ENCODE measurements around the gene MUC13.

MUC13 gene

DNA sequence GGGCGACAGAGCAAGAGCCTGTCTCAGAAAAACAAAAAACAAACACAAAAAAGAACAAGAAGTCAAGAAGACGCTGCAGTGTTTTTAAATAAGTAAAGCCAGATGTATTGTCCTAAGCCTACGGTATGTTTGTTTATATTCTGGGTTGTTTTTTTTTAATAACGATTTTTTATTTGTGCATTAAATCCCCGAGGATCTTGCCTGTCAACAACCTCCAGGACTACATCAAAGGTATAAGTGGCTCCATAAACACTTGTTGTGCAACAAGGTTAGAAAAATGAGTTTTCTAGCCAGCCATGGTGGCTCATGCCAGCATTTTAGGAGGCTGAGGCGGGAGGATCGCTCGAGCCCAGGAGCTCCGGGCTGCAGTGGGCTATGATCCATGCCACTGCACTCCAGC lies 73.5 kb downstream of the MUC13 start:
- peak overlapping the region in 1 of 2 donors; percentile 9 for H3K4me3 ChIP-seq (replicated peaks in 1 of 2; ENCODE audit: low read depth in 2 of 2, low read length in 2 of 2)
- TF ChIP-seq CTCF (IDR thresholded peaks at IDR 0.05; ENCODE audit: low read depth, low read length), result no peak
- DNase-seq (ENCODE audit: low read depth in 2 of 2), result peak in 1 of 2 donors; percentile 37

GRCh38 chr3:124860599-124860998 lies 74.0 kb downstream of the MUC13 start:
- peak; percentile 97 to 98 for DNase-seq (ENCODE audit: low read depth in 2 of 2)
- H3K4me3 ChIP-seq (replicated peaks in 1 of 2; ENCODE audit: low read depth in 2 of 2, low read length in 2 of 2), result peak overlapping the region in 1 of 2 donors; percentile 9
- TF ChIP-seq CTCF (IDR thresholded peaks at IDR 0.05; ENCODE audit: low read depth, low read length), result no peak

GRCh38 chr3:124859025-124859424 lies 75.5 kb downstream of the MUC13 start:
- no peak for TF ChIP-seq CTCF (IDR thresholded peaks at IDR 0.05; ENCODE audit: low read depth, low read length)
- peak; percentile 45 to 91 for DNase-seq (ENCODE audit: low read depth in 2 of 2)
- no peak overlapping the region for H3K4me3 ChIP-seq (replicated peaks in 1 of 2; ENCODE audit: low read depth in 2 of 2, low read length in 2 of 2)

DNA sequence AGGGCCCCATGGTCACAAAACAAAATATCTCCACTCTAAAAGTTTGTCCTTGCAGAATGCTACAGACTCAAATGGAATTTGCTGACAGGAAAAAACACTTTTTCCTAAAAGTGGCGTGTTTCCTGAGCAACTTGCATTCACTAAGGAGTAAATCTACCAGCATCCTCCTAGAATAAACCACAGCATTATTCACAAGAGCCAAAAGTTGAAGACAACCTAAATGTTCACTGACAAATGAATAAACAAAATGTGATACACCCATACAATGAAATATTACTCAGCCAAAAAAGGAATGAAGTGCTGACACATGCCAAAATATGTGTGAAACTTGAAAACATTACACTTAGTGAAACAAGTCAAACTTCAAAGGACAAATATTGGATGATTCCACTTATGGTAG lies 76.3 kb downstream of the MUC13 start:
- no peak overlapping the region for H3K4me3 ChIP-seq (replicated peaks in 1 of 2; ENCODE audit: low read depth in 2 of 2, low read length in 2 of 2)
- DNase-seq (ENCODE audit: low read depth in 2 of 2), result peak; percentile 69 to 75
- no peak for TF ChIP-seq CTCF (IDR thresholded peaks at IDR 0.05; ENCODE audit: low read depth, low read length)

GRCh38 chr3:124856677-124857076 lies 77.9 kb downstream of the MUC13 start:
- no peak for TF ChIP-seq CTCF (IDR thresholded peaks at IDR 0.05; ENCODE audit: low read depth, low read length)
- no peak overlapping the region for H3K4me3 ChIP-seq (replicated peaks in 1 of 2; ENCODE audit: low read depth in 2 of 2, low read length in 2 of 2)
- DNase-seq (ENCODE audit: low read depth in 2 of 2), result no peak
